ENCODE data around the gene FLNA.
"Not testable (repeated sequence)": the region's sequence is repeated elsewhere in the genome, so short reads cannot be mapped to it uniquely, and the experiment has no call there.

FLNA gene

DNA sequence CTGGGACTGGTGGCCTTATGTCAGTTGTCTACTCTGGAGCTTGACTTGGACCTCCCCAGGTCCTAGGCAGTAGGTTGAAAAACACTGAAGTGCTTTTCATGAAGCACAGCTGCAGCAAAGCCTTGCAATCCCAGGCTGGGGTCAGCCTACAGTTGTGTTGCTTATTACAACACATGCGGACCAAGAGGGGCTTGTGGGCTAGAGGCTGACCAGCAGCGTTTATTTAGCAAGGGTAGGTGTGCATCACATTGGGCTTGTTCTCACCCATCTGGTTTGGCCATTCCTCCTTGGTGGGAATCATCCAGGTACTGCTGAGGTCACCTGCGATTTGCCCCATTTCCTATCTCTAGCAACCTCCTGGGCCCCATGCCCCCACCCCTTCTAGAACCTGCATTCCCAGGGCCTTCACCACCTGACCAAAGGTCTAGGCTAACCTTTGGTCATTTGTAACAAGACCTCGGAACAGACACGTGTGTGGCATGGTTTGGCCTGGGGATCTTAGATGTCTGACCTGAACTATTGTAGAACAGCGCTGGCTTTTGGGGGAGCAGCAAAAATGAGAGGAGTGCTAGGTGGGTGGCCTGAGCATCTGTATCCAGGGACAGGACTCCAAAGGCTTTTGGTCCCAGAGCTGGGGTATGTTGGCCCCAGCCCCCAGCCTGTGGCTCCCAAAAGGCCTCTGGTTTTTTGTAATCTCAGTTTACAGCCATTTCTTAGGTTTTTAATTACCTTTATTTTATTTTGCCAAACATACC lies 26.8 kb upstream of the FLNA start:
- DNase-seq (ENCODE audit: low read depth): peak; percentile 57
- H3K4me3 ChIP-seq (ENCODE audit: low read depth, low read length): no peak overlapping the region
- TF ChIP-seq MYC (IDR thresholded peaks at IDR 0.05; ENCODE audit: low read depth, low read length) (no peak), POLR2A (IDR thresholded peaks at IDR 0.05; ENCODE audit: extremely low read depth, insufficient read length) (no peak)
- TF ChIP-seq, protein P1, sequence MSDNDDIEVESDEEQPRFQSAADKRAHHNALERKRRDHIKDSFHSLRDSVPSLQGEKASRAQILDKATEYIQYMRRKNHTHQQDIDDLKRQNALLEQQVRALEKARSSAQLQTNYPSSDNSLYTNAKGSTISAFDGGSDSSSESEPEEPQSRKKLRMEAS (IDR thresholded peaks at IDR 0.05; ENCODE audit: low read depth, low read length): no peak
- TF ChIP-seq, protein P2, sequence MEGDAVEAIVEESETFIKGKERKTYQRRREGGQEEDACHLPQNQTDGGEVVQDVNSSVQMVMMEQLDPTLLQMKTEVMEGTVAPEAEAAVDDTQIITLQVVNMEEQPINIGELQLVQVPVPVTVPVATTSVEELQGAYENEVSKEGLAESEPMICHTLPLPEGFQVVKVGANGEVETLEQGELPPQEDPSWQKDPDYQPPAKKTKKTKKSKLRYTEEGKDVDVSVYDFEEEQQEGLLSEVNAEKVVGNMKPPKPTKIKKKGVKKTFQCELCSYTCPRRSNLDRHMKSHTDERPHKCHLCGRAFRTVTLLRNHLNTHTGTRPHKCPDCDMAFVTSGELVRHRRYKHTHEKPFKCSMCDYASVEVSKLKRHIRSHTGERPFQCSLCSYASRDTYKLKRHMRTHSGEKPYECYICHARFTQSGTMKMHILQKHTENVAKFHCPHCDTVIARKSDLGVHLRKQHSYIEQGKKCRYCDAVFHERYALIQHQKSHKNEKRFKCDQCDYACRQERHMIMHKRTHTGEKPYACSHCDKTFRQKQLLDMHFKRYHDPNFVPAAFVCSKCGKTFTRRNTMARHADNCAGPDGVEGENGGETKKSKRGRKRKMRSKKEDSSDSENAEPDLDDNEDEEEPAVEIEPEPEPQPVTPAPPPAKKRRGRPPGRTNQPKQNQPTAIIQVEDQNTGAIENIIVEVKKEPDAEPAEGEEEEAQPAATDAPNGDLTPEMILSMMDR (IDR thresholded peaks at IDR 0.05; ENCODE audit: low read depth, low read length): no peak

DNA sequence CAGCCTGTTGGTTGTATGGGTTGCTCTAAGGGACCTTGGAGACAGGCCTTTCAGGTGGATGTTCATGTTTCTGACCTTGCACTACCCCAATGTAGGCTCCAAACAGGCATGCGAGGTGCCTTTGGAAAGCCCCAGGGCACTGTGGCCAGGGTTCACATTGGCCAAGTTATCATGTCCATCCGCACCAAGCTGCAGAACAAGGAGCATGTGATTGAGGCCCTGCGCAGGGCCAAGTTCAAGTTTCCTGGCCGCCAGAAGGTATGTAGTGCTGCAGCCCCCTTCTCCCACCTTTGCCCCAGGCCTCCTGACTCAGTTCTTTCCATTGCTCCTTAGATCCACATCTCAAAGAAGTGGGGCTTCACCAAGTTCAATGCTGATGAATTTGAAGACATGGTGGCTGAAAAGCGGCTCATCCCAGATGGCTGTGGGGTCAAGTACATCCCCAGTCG lies 26.0 kb upstream of the FLNA start:
- not testable (repeated sequence) for DNase-seq (ENCODE audit: low read depth)
- peak overlapping the region; percentile 100 for H3K4me3 ChIP-seq (ENCODE audit: low read depth, low read length)

DNA sequence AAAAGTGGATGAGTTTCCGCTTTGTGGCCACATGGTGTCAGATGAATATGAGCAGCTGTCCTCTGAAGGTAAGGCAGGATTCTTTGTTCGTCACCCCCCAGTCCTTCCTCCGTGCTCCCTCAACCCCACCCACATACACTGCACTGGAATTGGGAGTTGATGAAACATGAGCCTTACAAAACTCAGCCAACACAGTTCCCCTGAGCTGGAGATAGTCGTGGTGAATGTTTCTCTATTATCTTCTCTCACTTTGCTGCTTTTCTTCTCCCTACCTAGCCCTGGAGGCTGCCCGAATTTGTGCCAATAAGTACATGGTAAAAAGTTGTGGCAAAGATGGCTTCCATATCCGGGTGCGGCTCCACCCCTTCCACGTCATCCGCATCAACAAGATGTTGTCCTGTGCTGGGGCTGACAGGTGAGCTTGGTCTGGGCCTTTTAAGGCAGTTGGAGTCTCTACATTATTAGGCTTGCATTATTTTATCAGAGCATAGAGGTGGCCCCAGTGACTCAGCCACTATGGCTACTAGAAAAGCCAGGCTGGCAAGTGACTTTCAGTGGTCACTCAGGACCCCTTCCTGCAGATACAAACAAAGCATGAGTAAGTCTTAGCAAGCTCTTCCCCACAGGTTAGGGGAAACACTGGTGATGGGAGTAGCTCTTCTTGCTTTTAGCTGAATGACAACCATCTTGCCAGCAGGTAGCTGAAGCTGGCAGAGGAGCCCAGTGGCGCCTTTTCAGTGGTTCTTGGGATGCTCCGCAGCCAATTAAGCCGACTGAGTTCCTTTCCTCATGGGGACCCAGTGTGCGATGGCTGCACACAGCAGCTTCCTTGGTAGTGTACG lies 25.3 kb upstream of the FLNA start:
- no peak for DNase-seq (ENCODE audit: low read depth)
- no peak for TF ChIP-seq MYC (IDR thresholded peaks at IDR 0.05; ENCODE audit: low read depth, low read length)
- H3K4me3 ChIP-seq (ENCODE audit: low read depth, low read length): peak overlapping the region; percentile 100

DNA sequence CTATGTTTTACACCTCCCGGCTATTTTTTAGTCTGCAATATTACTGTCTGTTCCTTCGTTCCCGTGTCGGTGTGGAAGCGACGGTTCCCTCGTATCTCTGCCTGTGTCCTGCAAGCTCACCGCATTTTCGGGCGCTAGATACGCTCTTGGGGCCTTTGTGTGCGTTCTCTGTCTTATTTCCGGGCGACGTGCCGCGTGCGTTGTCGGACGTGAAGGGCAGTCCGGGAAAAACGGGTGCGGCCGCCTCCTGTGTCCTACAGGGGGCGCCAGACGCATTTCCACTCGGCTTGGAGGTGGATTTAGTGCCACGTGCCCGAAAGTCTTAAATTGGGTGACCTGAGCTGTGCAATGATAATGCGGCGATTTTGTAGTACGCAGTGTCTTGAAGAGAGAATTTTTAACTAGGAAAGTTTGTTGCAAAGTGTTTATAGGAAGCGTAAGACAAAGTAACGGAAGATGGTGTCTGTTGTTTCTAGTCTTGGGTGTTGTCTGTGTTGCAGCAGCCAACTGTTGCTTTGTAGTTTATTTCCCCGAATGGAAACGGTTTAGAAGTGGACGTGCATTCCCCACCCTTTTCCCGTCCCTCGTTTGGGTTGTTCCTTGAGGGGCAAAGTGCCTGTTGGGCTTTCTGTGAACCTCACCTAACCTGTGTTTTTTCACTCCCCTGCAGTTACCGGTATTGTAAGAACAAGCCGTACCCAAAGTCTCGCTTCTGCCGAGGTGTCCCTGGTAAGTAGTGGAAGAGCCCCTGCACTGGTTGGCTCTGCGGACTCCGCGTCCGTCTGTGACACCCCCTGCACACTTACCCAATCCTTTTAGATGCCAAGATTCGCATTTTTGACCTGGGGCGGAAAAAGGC lies 24.5 kb upstream of the FLNA start:
- H3K4me3 ChIP-seq (ENCODE audit: low read depth, low read length): peak overlapping the region; percentile 100
- peak; percentile 90 for DNase-seq (ENCODE audit: low read depth)
- TF ChIP-seq, protein P1 (IDR thresholded peaks at IDR 0.05; ENCODE audit: low read depth, low read length): peak; percentile 97
- no peak for TF ChIP-seq POLR2A (IDR thresholded peaks at IDR 0.05; ENCODE audit: extremely low read depth, insufficient read length)
- TF ChIP-seq, protein P2 (IDR thresholded peaks at IDR 0.05; ENCODE audit: low read depth, low read length): peak; percentile 54
- TF ChIP-seq MYC (IDR thresholded peaks at IDR 0.05; ENCODE audit: low read depth, low read length): peak; percentile 99

DNA sequence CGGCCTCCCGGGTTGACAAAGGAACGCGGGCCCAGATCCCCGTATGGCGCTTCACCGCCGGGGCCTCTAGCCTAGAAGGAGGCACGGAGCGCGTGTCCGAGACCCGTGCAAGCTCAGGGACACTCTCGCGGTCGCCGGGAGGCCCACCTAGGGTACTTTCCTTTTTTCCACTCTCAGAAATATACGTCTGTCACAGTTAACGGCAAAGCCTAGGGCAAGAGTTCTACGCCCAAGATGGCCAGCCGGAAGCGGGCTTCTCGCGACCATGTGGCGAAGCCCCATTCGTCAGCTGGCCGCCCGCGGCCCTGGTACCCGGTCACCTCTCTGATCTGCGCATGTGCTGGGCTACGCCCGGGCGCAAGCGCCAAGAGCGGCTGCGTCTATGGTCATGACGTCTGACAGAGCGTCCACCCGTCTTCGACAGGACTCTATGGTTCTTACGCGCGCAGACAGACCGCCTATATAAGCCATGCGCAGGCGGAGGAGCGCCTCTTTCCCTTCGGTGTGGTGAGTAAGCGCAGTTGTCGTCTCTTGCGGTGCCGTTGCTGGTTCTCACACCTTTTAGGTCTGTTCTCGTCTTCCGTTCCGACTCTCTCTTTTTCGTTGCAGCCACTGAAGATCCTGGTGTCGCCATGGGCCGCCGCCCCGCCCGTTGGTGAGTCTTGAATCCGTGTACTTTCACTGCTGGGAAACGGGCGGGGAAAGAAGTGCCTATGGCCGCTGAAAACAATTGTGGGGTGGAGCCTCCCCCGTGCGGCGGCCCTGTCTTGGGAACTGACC lies 23.6 kb upstream of the FLNA start, which contains the start of gene RPL10:
RPL10 (plus strand) TSS at position 490 of the 780 bp plus-strand sequence; CDS start at position 633, 143 bp downstream.
- peak within 1 kb of the TSS; percentile 100 for H3K4me3 ChIP-seq (ENCODE audit: low read depth, low read length)
- TF ChIP-seq MYC (IDR thresholded peaks at IDR 0.05; ENCODE audit: low read depth, low read length): peak; percentile 98
- TF ChIP-seq, protein P1 (IDR thresholded peaks at IDR 0.05; ENCODE audit: low read depth, low read length): peak; percentile 95
- TF ChIP-seq POLR2A (IDR thresholded peaks at IDR 0.05; ENCODE audit: extremely low read depth, insufficient read length): peak; percentile 98
- TF ChIP-seq, protein P2 (IDR thresholded peaks at IDR 0.05; ENCODE audit: low read depth, low read length): no peak
- peak; percentile 97 for DNase-seq (ENCODE audit: low read depth)
